Measurements from ENCODE around the gene CSNK1D. TPM values are rescaled to one million over a fixed set of nuclear protein-coding genes. Genes with fewer than 3 reads are reported as not detected.
"Not testable (repeated sequence)": the region's sequence is repeated elsewhere in the genome, so short reads cannot be mapped to it uniquely, and the experiment has no call there.

The CSNK1D gene
- total RNA-seq, 1 experiment from 2014 or later = 196 TPM

- H3K36me3 ChIP-seq (ENCODE audit: control insufficient read depth, insufficient read depth, low read length) = no peaks in the 10 kb centered on the region
- H3K4me3 ChIP-seq (ENCODE audit: low read depth, low read length) = peak within 1 kb of the TSS; percentile 95
- H3K4me1 Mint-ChIP-seq (ENCODE audit: low read depth, unreplicated experiment) = peaks cover 7% of the 10 kb centered on the region
- no peak within 1 kb of the TSS for H3K27ac Mint-ChIP-seq (ENCODE audit: unreplicated experiment)
- peak; percentile 82 to 88 for DNase-seq
- peaks cover 31% of the 10 kb centered on the region for H3K4me1 ChIP-seq
- TF ChIP-seq CTCF (IDR thresholded peaks at IDR 0.05; ENCODE audit: insufficient read depth in 1 of 2, low read depth in 1 of 2, low read length in 1 of 2, severe bottlenecking in 1 of 2, unreplicated experiment in 1 of 2) = no peak
- no peaks in the 10 kb centered on the region for H3K9me3 Mint-ChIP-seq (ENCODE audit: unreplicated experiment)
- ChIA-PET CTCF (no interaction called here), POLR2A (no interaction called here)
- H3K9me3 ChIP-seq = no peaks in the 10 kb centered on the region
- H3K27me3 Mint-ChIP-seq (ENCODE audit: insufficient read depth, unreplicated experiment) = no peaks in the 10 kb centered on the region
- peak within 1 kb of the TSS; percentile 74 for H3K4me3 Mint-ChIP-seq (ENCODE audit: unreplicated experiment)
- no peaks in the 10 kb centered on the region for H3K27me3 ChIP-seq (replicated peaks; ENCODE audit: control insufficient read depth, insufficient read depth, low read length)
- peaks cover 14% of the 10 kb centered on the region for H3K36me3 Mint-ChIP-seq (ENCODE audit: insufficient read depth, unreplicated experiment)
- intact Hi-C loops (cut with micrococcal nuclease; ENCODE audit: unreplicated experiment) = no loop called here
- TSS peak; percentile 38 for BruUV-seq (replicated peaks)
Measured at GRCh38 chr17:82212331-82213250, 60.9 kb downstream of the CSNK1D start, which contains the start of gene CCDC57. Gene CCDC57, minus strand, starts transcription at chr17:82212842. Its CDS starts 10,898 bp downstream, at chr17:82201944.

- H3K27ac Mint-ChIP-seq (ENCODE audit: unreplicated experiment); H3K9me3 Mint-ChIP-seq (ENCODE audit: unreplicated experiment); H3K4me3 ChIP-seq (ENCODE audit: low read depth, low read length); DNase-seq; H3K9me3 ChIP-seq; BruUV-seq (replicated peaks); H3K36me3 ChIP-seq (ENCODE audit: control insufficient read depth, insufficient read depth, low read length); POLR2A ChIA-PET; H3K4me3 Mint-ChIP-seq (ENCODE audit: unreplicated experiment); H3K27me3 Mint-ChIP-seq (ENCODE audit: insufficient read depth, unreplicated experiment); intact Hi-C loops (cut with micrococcal nuclease; ENCODE audit: unreplicated experiment); H3K27me3 ChIP-seq (replicated peaks; ENCODE audit: control insufficient read depth, insufficient read depth, low read length): not testable (repeated sequence)
- peaks cover 26% of the 10 kb centered on the region for H3K4me1 ChIP-seq
- H3K36me3 Mint-ChIP-seq (ENCODE audit: insufficient read depth, unreplicated experiment) = peaks cover 12% of the 10 kb centered on the region
- CTCF ChIA-PET = interaction anchor here (0.7 kb wide), 1 partner anchor 10 kb away, joined by 3 read pairs; no protein-coding TSS in a partner anchor
- peaks cover 17% of the 10 kb centered on the region for H3K4me1 Mint-ChIP-seq (ENCODE audit: low read depth, unreplicated experiment)
Measured at GRCh38 chr17:82210655-82211054, 62.8 kb downstream of the CSNK1D start.

- peaks cover 12% of the 10 kb centered on the region for H3K4me1 Mint-ChIP-seq (ENCODE audit: low read depth, unreplicated experiment)
- TSS peak; percentile 48 for BruUV-seq (replicated peaks)
- peak; percentile 88 to 90 for DNase-seq
- H3K27me3 Mint-ChIP-seq (ENCODE audit: insufficient read depth, unreplicated experiment) = no peaks in the 10 kb centered on the region
- intact Hi-C loops (cut with micrococcal nuclease; ENCODE audit: unreplicated experiment) = loop anchor here (1.0 to 2.0 kb wide), 2 partner anchors 29 to 115 kb away; no protein-coding TSS in a partner anchor
- peaks cover 15% of the 10 kb centered on the region for H3K4me1 ChIP-seq
- no peak overlapping the region for H3K4me3 ChIP-seq (ENCODE audit: low read depth, low read length)
- H3K27me3 ChIP-seq (replicated peaks; ENCODE audit: control insufficient read depth, insufficient read depth, low read length) = no peaks in the 10 kb centered on the region
- H3K36me3 Mint-ChIP-seq (ENCODE audit: insufficient read depth, unreplicated experiment) = peaks cover 9% of the 10 kb centered on the region
- H3K4me3 Mint-ChIP-seq (ENCODE audit: unreplicated experiment) = peak overlapping the region; percentile 63
- POLR2A ChIA-PET = interaction anchor here (0.6 to 1.4 kb wide), 5 partner anchors 67 to 690 kb away, joined by 3 to 9 read pairs (median 3); partner anchors contain the start of gene DCXR
- H3K36me3 ChIP-seq (ENCODE audit: control insufficient read depth, insufficient read depth, low read length) = peaks cover 2% of the 10 kb centered on the region
- no peaks in the 10 kb centered on the region for H3K9me3 Mint-ChIP-seq (ENCODE audit: unreplicated experiment)
- no peaks in the 10 kb centered on the region for H3K9me3 ChIP-seq
- peak; percentile 90 to 96 for TF ChIP-seq CTCF (IDR thresholded peaks at IDR 0.05; ENCODE audit: insufficient read depth in 1 of 2, low read depth in 1 of 2, low read length in 1 of 2, severe bottlenecking in 1 of 2, unreplicated experiment in 1 of 2)
- H3K27ac Mint-ChIP-seq (ENCODE audit: unreplicated experiment) = peak overlapping the region; percentile 96
- CTCF ChIA-PET = interaction anchor here (0.6 to 1.2 kb wide), 11 partner anchors 14 to 432 kb away, joined by 3 to 5 read pairs (median 3); partner anchors contain the start of genes CENPX, LRRC45 and SLC16A3
Measured at GRCh38 chr17:82205720-82206508, 67.6 kb downstream of the CSNK1D start.

Data from Caco-2 (cell line).